ENCODE measurements around the gene PA2G4.
"Not testable (repeated sequence)": the region's sequence is repeated elsewhere in the genome, so short reads cannot be mapped to it uniquely, and the experiment has no call there.

PA2G4 gene

GRCh38 chr12:56104109-56104814, at the start of gene PA2G4:
Gene PA2G4, plus strand, starts transcription at chr12:56104559. Its CDS starts 179 bp downstream, at chr12:56104738.
- DNase-seq: peak; percentile 99

DNA sequence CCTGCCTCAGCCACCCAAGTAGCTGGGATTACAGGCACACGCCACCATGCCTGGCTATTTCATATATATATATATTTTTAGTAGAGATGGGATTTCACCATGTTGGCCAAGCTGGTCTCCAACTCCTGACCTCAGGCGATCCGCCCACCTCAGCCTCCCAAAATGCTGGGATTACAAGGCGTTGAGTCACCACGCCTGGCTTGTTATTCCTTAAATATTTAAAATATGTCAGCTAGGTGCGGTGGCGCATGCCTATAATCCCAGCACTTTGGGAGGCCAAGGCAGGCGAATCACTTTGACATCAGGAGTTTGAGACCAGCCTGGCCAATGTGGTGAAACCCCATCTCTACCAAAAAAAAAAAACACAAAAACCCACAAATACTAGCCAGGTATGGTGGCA, 44.4 kb upstream of the PA2G4 start:
- DNase-seq: not testable (repeated sequence)

- no peak for DNase-seq
These were observed 42.4 kb upstream of the PA2G4 start for GRCh38 chr12:56061982-56062381.

DNA sequence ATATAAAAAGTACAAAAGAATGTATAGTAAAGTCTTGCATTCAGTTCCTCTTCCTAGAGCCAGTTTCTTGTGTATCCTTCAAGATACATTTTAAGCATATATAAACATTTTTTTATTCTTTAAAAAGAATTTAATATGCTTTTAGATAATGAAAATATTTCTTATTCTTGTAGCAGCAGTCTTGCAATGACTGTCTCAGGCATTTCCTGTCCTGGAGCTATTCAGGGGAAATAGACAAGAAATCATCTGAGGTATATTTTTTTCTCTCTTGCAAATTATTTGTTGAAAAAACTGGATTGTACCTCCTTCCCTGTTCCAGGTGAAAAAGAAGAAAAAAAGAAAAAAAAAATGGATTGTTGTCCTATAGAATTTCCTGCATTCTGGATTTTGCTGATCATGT, 41.4 kb upstream of the PA2G4 start:
- DNase-seq: no peak

DNA sequence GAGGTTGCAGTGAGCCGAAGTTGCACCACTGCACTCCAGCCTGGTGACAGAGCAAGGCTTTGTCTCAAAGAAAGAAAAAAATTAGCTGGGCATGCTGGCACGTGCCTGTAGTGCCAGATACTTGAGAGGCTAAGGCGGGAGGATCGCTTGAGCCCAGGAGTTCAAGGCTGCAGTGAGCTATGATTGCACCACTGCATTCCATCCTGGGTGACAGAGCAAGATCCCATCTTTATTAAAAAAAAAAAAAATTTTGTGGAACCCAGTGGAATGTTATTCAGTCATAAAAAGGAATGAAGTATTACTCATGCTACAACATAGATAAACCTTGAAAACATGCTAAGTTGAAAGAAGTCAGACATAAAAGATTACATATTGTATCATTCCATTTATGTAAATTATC, 32.7 kb upstream of the PA2G4 start:
- no peak for DNase-seq

- no peak for DNase-seq
These were observed 30.0 kb upstream of the PA2G4 start for GRCh38 chr12:56074396-56074795.

GRCh38 chr12:56077966-56078365, 26.4 kb upstream of the PA2G4 start:
- not testable (repeated sequence) for DNase-seq

GRCh38 chr12:56078427-56078826, 25.9 kb upstream of the PA2G4 start:
- DNase-seq: no peak

GRCh38 chr12:56078931-56079722, 25.2 kb upstream of the PA2G4 start:
- DNase-seq: peak; percentile 88

DNA sequence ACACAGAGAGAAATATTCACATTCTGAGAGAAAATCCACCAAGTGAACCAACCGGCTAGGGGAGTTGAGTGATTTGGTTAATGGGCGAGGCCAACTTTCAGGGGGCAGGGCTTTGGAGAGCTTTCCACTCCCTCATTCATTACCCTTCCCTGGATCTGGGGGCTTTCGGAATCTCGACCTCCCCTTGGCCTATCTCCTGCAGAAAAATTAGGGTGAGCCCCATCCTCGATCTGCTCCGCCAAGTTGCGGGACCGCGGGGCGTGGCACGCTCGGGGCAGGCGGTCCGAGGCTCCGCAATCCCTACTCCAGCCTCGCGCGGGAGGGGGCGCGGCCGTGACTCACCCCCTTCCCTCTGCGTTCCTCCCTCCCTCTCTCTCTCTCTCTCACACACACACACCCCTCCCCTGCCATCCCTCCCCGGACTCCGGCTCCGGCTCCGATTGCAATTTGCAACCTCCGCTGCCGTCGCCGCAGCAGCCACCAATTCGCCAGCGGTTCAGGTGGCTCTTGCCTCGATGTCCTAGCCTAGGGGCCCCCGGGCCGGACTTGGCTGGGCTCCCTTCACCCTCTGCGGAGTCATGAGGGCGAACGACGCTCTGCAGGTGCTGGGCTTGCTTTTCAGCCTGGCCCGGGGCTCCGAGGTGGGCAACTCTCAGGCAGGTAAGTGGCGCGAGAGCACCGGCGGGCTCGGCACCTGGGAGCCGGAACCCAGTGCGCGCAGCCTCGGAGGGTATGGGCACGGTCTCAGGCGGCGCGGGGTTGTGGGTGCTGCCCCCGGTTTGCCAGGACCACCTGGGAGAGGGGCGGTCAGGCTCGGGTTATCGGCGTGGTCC, 24.4 kb upstream of the PA2G4 start, which contains the start of gene ERBB3:
Gene ERBB3 (plus strand): TSS at position 443 of the 833 bp plus-strand sequence. CDS start 136 bp downstream, at position 579.
- DNase-seq: peak; percentile 79

- DNase-seq: no peak
These were observed 23.7 kb upstream of the PA2G4 start for GRCh38 chr12:56080556-56081138.

- peak; percentile 66 for DNase-seq
These were observed 22.7 kb upstream of the PA2G4 start for GRCh38 chr12:56081393-56082347.

GRCh38 chr12:56082382-56082781, 22.0 kb upstream of the PA2G4 start:
- no peak for DNase-seq

DNA sequence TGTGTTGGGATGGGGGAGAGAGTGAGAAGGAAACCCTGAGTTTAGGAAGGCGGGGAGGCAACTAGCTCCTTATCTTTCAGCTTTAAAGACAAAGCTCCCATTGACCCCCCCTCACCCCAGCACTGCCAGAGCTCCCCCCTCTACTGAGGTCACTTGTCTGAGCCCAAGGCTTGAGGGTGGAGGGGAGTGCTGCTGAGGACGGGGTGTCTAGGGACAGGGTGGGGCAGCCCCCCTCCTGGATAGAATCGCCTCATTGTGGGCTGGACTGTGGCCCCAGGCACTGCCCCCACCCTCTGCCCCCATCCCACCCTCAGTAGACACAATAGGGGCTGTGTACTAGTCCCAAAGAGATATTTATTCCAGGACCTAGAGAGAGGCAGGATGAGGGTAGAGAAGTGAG, 21.4 kb upstream of the PA2G4 start:
- no peak for DNase-seq

DNA sequence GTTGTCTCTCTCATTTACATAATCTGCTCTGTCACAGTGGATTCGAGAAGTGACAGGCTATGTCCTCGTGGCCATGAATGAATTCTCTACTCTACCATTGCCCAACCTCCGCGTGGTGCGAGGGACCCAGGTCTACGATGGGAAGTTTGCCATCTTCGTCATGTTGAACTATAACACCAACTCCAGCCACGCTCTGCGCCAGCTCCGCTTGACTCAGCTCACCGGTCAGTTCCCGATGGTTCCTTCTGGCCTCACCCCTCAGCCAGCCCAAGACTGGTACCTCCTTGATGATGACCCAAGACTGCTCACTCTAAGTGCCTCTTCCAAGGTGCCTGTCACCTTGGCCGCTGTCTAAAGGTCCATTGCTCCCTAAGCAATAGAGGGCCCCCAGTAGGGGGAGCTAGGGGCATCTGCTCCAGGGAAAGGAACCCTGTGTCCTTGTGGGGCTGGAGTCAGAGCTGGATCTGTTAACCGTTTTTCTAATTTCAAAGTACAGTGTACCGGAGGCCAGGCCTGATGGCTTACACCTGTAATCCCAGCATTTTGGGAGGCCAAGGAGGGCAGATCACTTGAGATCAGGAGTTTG, 19.3 kb upstream of the PA2G4 start:
- no peak for DNase-seq

GRCh38 chr12:56086096-56086495, 18.3 kb upstream of the PA2G4 start:
- no peak for DNase-seq

GRCh38 chr12:56086608-56087007, 17.8 kb upstream of the PA2G4 start:
- no peak for DNase-seq

GRCh38 chr12:56087220-56087619, 17.1 kb upstream of the PA2G4 start:
- DNase-seq: no peak

- no peak for DNase-seq
These were observed 6.6 kb upstream of the PA2G4 start for GRCh38 chr12:56097738-56098137.

DNA sequence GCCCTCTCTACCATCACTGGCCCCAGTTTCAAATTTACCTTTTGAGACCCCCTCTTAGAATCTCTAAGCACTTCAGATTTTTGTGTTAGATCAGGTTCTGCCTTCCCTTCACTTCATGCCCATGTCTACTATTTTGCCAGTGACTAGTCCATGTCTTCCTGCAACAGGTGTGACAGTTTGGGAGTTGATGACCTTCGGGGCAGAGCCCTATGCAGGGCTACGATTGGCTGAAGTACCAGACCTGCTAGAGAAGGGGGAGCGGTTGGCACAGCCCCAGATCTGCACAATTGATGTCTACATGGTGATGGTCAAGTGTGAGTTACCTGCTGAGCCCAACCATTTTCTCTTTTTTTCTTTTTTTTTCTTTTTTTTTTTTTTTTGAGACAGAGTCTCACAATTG, 5.8 kb upstream of the PA2G4 start:
- no peak for DNase-seq

DNA sequence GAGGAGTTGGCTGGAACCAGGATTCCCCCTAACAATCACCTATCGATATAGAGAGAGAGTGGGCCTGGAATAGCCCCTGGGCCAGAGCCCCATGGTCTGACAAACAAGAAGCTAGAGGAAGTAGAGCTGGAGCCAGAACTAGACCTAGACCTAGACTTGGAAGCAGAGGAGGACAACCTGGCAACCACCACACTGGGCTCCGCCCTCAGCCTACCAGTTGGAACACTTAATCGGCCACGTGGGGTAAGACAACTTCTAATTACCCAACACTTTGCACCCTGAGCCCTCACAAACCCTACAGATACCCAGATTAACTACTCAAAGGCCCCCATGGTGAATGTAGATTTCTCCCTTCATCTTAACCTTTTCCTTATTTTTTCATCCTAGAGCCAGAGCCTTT, 4.6 kb upstream of the PA2G4 start:
- no peak for DNase-seq

Data from femur (tissue), 1 donor.